H1 (cell line): Measurements from ENCODE around the gene KRT12. TPM values are rescaled to one million over a fixed set of nuclear protein-coding genes. Genes with fewer than 3 reads are reported as not detected.

Experiments used
- CTBP2 ChIP-seq: IDR thresholded peaks from 2 replicates; pipeline ENCODE4 v1.7.0; 2011; ENCODE audit warnings: borderline replicate concordance, mild to moderate bottlenecking, moderate library complexity, mixed read lengths, low read length; ENCODE audit not compliant: insufficient read depth, insufficient read length
- CTCF ChIP-seq, 3 experiments: IDR thresholded peaks; 1 replicate in 2 of 3; 2 replicates in 1 of 3; pipeline versions ENCODE4 v1.5.1 to v1.6.1; 2011; ENCODE audit warnings: low read length in 3 of 3, mild to moderate bottlenecking in 3 of 3, inconsistent platforms in 2 of 3, low read depth in 1 of 3, moderate library complexity in 1 of 3; ENCODE audit not compliant: insufficient read depth in 1 of 3; ENCODE audit errors: control extremely low read depth in 1 of 3
- polyA plus RNA-seq, 7 experiments: library from polyadenylated mRNA; depleted of rRNA in 3 of 7; stranded (reverse) in 5 of 7; unstranded in 2 of 7; fragments of >200 nt in 5 of 7; fragments of 200-250 nt in 2 of 7; gene quantifications; 1 replicate in 5 of 7; 2 replicates in 1 of 7; 4 replicates in 1 of 7; pipeline versions ENCODE4 v1.2.1 to v1.2.3, GENCODE V29; 2011 to 2013; ENCODE audit warnings: missing spikeins in 2 of 7, mixed read lengths in 2 of 7
- total RNA-seq: library from RNA; stranded (reverse); fragmentation: NEBNext Ultra II Directional; extraction: Animal tissue kit (Norgen Biotek cat#: 25700); gene quantifications from 2 replicates; pipeline ENCODE4 v1.2.1, GENCODE V29; 2021

KRT12 gene
- total and polyA plus RNA-seq, 2 of the 8 experiments (the other 6 are each of a cell fraction or from before 2014, with no cell fraction given), result not detected

DNA sequence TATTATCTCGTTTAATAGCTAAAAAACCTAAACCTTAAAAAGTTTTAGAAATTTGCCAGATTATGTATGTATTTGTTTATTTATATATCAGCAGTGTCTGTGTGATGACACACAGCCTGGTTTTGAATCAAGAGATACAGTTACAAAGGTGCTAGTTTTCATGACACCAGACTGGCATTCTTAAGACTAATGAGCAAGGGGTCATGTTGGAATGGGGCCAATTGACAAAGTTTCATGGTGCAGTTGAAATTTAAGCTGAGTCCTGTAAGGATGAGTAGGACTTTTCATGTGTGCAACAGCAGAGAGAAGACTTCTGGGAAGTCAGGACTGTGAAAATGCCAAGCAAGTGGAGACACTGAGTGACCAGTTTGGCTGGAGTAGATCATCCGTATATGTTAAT, 41.4 kb downstream of the KRT12 start (continued):
- TF ChIP-seq CTCF (IDR thresholded peaks at IDR 0.05; ENCODE audit: control extremely low read depth in 1 of 3, insufficient read depth in 1 of 3, low read depth in 1 of 3, low read length in 3 of 3), result no peak
- TF ChIP-seq CTBP2, result no peak
